ENCODE data around the gene GDF11. TPM values are rescaled to one million over a fixed set of nuclear protein-coding genes. Genes with fewer than 3 reads are reported as not detected.

The GDF11 gene
- total RNA-seq: 1.4 and 5.9 TPM in 2 replicates

DNA sequence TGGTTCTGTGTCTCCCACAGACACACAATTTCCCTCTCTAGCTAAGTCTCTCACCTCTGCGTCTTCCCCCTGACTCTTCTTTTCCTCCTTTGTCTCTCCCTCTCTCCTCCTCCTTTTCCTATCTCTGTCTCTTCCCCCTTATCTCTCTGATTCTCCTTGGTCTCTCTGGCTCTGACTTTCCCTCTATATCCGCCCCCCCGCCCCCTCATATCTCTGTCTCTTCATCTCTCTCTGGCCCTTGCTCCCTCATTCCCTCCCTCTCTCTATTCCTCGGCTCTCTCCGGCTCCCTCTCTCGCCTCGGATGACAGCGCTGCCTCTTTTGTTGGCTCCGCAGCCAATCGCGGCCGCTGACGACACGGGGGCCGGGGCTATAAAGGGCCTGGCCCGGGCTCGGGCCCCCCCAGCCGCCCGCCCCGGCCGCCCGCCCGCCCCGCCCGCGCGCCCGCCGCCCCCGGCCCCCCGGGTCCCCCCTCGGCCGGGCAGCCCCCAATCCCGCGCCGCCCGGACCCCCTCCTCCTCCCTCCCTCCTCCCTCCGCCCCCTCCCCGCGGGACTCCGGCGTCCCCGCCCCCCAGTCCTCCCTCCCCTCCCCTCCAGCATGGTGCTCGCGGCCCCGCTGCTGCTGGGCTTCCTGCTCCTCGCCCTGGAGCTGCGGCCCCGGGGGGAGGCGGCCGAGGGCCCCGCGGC is at the start of gene GDF11:
Gene GDF11, plus strand, starts transcription at position 404 of the 687 bp plus-strand sequence. Its CDS starts 195 bp downstream, at position 599.
- peak; percentile 75 for DNase-seq

DNA sequence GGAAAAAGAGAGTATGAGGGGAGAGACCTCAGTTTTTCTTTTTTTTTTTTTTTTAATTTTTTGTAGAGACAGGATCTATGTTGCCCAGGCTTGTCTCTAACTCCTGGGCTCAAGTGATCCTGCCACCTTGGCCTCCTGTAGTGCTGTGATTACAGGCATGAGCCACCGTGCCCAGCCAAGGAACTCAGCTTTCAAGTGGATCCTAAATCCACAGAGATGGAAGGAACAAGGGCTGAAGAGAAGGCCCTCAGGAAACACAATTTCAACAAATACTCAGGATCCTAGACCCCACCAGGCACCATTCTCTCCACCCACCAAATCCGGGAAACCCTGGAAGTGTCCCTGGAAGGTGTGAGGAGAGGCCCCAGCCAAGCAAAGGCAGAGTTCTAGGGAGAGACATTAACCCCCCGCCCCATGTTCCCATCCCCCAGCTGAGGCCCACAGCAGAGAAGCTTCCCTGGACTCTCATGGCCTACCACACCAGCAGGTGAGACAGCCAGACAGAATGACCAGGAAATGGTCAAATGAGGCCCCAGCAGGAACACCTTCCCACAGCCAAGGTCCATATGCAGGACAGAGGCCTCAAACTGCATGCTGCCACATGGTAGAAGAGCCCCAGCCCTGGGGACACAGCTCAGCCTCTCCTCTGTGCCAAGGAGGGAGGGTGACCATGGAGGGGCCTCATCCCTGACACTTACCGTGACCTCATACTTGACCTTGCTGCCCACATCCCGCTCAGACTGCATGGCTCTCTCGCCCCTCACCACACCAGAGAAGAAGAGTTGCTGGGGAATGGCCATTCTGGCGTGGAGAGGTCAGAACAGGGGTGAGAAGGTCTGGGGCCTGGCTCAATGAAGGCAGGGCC is 49.4 kb upstream of the GDF11 start:
- no peak for DNase-seq

DNA sequence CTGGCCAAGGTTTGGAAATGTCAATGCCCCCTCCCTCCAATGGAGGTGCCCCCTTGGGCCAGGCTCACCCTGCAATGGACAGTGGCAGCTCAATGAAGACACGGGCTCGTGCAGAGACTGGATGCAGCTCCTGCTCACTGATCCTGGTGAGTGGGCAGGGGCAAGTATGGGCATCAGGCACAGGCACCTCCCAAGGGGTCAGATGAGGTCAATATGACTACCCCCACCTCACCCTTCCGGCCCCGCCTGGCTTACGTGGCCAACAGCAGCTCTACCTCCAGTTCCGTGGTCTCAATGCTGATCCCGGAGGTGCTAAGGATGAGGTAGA is 48.8 kb upstream of the GDF11 start:
- no peak for DNase-seq

DNA sequence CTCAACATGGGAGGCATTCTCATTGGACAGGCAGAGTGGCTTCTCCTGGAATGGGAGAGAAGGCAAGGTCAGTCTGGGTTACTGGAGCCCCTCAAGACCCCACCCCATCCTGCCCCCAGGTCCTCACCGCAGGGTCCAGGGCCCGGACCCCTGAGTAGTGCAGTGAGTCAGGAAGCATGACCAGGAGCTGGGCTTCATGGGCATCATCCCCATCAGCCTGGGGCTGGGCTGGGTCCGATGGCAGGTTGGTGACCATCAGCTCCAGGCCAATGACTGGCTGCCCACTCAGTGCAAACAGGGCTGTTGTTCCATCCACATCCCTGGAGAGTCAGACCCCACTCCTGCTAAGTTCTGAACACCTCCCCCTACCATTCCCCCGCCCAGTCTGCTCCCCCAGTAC is 48.3 kb upstream of the GDF11 start:
- DNase-seq: no peak

DNA sequence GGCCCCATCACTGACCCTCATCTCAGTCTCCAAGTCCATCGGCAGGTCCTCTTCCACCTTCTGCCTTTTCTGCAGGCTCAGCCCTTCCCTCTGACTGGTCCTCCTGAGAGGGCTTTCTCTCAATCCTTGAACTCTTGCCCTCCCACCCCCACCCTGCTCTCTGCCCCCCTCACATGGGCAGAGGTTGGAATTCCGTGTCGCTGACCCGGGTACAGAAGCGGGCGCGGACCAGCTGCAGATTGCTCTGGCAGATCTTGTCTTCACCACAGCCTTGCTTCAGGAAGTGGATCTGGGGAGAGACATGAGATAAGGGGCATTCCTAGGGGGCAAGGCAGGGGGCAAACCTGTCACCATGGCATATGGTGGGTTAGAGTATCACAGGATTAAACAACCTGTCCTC is 47.6 kb upstream of the GDF11 start:
- no peak for DNase-seq

DNA sequence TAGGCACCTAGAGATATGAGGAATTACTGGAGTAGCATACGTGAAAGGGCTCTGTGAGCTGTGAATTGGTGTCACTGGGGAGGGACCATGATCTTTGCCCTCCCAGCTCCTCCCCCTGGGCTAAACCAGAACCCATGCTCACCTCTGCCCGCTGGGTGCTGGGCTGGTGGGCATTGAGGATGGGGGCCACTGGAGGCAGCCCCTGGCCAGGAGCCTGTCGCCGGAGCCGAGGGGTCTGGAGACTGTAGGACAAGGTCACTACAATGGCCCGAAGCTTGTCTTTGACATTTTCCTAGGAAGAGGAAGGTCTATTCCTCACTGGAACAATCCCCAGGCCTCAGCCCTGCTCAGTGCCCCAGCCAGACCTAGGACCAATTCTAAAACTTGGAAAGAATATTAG is 46.8 kb upstream of the GDF11 start:
- no peak for DNase-seq

DNA sequence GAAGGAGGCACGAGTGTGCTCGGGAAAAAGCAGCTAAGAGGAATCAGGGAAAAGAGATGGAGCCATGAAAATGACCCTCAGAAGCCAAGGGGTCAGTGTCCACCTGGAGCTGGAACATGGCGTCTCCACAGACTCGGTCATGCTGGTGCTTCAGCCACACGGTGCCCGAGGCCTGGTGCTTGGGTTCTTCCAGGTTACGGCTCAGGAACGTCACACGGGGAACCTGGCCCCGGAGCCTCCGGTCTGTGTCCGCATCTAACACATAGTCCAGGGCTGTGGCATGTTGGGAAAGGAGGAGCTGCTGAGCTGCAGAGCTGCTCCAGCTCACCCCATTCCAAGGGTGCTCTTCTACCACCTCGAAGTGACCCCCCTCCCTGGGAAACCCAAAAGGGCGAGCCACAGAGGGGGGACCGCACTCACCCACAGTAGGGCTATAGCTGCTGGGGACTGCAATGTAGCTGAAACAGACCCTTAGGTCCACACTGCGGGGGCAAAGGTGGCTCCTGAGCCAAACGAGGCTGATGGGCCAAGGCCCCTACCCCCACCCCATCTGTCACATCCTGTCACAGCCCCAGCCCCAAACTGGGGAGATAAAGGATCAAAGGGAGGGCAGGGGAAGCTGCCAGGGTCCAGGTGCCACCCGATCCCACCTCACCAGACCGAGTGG is 46.0 kb upstream of the GDF11 start:
- no peak for DNase-seq

DNA sequence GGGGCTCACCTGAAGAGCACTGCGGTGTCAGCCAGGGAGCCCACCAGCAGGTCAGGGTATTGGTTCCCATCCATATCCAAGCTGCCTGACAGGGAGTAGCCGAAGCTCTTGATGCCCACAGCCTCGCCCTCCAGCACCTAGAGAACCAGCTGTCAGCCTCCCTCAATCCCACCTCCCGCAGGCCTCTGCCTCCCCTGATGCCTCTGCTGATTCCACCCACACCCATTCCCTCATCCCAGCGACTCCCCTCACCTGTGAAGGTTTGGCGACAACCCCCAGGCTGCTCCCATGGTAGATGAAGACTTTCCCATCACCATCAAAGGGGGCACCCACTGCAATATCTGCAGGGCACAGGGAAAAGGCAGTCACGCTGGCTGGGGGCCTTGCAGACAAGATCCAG is 45.2 kb upstream of the GDF11 start:
- no peak for DNase-seq

DNA sequence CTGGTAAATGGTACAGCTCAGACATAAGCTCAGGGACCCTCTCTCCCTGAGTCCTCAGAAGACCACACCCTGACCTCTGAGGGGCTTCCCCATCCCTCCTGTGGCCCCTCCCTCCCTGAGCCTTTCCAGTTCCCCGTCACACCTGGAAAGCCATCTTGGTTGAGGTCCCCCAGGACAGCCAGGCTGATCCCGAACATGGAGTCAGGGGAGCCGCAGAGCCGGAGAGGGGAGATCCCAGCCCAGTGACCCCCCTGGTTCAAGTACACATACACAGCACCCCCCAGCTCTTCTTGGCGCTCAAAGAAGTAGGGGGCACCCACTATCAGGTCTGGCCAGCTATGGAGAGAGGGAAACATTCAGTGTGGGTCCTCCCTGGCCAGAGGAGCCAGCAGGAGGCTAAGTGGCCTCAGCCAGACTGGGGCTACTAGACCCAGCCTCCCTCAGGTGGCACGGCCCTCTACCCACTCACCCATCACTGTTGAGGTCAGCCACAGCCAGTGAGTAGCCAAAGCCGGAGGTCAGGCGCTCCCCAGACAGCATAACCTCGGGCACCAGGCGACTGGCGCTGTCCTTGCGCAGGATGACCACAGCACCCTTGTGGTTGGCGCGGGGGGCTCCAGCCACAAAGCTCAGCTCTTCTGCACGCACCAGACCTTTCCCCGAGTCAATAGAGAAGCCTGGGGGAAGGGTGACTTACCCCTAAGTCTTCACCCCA is 44.5 kb upstream of the GDF11 start:
- DNase-seq: no peak

DNA sequence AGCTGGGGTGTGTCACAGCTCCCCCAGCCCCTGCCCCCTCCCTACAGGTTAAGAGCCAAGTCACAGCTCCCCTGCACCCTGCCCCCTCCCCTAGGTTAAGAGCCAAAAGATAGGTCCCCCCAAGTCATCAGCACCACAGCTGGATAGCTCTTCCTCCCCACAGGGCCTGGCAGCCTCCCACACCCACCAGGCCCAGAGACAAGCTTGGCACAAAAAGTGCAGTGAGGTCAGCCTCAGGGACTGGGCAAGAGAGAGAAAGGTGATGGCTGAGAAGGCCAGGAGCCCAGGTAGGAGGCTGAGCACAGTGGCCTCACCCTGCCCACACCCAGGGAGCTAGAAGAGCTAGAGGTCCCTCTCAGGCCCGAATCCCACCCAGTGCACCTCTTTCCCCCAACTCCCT is 44.0 kb upstream of the GDF11 start:
- no peak for DNase-seq

DNA sequence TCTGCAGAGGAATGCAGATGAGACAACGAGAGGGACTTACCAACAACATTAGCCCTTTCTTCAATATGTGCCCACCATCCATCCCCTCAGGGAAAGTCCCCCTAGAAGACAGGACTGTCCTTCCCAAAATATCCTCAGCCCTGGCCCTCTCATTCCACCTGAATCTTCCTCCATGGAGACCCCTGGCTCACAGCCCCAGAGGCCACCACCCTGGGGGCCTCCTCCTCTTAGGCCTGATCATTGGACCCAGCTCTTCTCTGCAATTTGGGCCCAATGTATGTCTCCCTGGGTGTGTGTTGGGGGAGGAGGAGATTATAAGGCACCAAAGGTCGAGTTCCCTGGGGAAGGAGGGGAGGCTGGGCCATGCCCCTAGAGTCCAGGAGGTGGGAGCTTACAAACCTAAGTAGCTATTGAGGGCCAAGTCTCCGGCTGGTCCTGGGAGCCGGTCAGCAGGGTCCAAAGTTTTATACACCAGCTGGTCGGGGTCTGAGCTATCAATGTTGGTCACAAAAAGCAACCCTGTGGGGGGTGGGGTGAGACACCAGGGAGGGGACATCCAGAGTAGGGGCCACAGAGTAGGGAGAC is 43.4 kb upstream of the GDF11 start:
- no peak for DNase-seq

DNA sequence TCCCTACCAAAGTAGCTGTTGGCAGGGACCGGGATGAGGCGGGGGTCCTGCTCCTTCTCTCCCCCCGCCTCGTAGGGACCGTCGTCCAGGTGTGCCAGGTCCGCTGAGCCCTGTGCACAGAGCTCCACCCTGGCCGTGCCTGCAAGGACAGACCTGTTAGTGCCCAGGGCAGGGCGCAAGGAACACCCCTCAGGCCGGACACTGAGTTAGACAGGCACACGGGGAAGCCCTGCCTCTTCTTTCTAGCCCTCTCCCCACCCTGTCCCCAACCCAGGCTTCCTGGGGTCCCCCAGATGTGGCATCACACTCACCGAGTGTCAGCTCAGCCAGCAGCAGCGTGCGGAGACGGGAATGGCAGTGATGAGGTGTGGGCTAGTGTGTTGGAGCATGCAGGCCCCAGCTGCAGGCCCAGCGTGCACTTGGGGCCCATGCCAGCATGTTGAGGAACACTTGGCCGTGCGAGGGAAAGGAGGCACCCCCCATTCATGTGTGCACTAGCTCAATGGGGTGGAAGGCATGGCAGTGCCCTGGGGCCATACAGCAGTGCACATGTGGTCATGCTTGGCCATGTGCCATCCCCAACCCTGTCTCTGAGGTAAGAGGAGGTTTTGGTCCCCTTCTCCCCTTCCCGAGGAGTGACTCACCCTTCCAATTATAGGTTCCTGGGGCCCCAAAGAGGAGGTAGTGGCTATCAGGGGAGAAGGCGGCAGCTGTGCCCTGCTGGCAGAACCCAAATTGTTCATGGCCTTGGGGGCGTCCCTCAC is 42.5 kb upstream of the GDF11 start:
- no peak for DNase-seq

DNA sequence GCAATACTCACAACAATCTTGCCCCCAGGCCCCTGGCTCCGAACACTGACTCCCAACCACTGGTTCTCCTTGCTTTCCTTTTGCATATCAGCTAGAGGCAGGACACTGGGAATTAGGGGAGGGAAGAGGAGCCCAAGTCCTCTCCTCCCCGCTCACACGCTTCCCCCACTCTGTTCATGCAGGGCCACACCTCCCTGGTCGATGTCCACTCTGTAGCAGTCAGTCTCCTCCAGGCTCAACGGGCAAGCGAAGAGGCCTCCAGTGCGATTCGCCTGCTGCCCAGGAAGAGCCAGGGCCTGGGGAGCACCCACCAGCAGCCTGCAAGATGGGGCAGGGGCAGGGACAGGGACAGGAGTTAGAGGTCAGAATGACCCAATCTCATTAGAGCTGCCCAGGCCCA is 40.1 kb upstream of the GDF11 start:
- DNase-seq: no peak

DNA sequence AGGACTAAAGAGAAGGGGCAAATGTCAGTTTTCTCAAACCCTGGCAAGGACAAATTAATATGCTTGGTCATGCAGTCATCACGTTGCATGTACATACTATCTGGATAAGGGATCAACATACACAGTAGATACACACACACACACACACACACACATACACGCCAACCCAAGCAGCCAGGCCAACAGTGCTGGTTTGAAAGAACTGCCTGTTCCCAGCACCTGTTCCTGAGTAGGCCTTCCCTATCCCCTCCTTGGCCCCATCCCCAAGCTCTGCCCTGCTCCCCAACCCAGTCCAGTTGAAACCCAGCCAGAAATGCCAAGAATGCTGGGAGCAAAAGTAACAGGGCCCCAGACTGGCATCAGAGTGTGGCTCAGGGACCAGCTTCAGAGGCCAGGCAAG is 39.6 kb upstream of the GDF11 start:
- no peak for DNase-seq

DNA sequence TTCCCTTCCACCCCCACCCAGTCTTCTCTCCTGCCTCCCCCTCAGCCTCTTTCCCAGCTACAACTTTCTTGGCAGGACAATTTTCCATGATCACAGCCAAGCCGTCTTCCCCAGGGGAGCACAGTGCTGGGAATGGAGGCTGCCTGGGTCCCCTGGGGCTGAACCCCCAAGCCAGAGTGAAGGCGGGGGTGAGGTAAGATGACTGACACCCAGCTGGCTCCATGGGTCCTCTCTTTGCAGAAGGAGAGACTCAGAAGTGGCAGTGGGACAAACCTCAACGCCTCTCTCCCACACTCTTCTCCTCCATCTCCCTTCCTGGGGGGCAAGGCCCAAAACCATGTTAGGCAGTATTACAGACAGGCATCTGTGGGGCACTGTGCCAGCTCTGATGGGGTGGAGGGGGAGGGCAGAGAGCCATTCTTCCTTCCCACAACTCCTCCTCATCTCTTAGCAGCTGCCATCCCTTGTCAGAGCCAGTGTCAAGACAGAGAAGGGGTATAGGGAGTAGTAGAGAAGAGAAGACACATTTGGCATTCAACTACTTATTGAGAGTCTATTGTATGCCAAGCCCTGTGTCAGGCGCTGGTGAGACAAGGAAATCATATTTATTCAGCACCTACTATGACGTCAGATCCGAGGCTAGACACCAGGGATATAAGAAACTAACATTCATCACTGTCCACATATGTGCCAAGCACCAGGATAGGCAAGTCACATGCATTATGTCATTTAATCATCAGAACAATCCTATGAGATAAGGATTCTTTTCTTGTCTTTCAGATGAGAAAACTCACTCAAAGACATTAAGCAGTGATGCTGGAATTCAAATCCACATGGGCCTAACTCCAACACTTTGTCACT is 38.8 kb upstream of the GDF11 start:
- no peak for DNase-seq

DNA sequence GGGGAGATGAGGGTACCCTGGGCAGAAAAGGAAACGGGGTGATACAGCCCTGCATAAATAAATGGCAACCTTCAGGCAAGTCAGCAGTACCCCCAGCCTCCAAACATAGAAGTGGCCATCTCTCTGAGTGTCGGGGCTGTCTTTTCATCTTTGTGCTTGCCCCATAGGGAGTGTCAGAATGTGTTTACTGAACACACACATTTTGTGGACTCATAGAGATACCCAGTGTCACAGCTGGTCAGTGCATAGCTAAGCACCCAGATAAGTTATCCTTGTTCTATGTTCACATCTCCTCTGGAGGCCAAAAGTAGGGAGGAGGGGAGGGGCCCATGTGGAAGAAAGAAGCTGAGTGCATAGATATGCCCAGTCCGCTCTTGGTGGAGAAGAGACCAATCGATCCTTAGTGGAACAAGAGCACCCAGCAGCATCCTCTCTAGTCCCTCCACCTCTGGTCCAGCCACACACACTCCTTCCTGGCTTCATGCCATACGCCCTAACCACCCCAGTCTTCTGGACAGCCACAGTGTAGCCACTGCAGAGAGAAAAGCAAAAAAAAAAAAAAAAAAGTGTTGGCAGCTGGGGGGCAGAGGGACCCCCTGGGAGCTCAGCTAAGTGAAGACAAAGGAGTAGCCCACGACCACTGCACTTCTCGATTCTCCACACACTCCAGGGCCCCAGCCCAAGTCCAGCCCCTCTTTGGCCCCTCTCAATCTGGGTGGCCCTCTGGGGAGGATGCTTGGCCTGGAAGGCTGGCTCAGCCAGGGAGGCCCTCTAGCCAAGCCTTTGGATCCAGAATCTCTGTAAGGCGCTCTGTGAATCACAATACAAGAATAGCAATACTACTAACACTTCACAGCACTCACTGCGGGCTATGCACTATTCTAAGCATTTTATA is 37.9 kb upstream of the GDF11 start:
- DNase-seq: no peak

DNA sequence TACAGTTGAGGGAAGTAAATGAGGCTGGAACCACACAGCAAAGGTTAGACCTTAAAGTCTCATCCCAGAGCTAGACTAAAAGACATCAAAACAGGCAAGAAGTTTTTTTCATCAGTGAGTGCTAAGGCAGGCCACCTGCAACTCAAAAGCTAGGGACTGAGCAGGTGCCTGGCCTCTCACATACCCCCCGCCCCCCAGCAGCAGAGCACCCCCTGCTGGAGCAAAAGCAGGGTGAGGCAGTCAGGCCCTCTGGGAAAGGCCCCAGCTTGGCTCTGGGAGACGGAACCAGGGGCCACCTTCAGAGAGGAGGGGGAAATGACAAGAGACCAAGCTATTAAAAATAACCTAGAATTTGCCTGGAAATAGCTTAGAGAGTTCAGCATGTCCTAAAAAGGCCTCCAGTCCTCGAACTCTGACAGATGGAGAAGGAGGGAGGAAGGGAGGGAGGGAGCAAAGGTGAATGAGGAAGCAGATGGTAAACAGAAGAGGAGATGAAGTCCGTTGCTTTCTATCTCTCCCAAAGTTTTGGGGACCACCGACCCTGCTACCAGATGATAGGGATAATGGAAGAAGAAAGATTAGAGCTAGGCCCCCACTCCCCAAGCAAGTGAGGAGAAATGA is 37.0 kb upstream of the GDF11 start:
- no peak for DNase-seq

DNA sequence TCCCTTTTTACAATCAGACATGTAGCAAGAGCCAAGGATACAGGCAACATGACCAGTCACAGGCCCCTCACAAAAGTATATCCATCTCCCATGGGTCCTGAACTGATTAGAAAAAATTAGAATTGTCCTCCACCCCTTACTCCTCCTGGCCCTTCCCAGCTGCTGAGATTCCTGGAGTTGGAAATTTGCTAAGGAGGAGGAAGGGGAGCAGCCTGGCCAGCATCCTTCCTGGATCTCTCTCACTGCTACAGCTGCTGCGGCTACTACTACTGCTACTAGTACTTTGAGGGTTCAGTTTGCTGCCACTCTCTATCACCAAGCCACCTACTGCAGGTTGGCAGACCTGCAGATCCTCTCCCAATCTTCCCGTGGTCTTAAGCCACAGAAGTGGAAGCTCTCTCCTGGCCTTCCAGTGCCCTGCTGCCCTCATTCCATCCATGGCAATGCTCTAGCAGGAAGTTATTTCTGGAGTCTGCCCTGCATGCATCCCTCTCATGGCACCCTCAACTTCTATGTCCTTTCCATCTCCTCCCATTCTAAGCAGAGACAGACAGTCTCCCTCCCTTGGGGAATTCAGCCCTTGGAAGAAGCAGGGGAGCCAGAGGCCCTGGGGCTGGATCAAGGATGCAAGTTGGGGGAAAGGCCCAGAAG is 36.2 kb upstream of the GDF11 start:
- no peak for DNase-seq

DNA sequence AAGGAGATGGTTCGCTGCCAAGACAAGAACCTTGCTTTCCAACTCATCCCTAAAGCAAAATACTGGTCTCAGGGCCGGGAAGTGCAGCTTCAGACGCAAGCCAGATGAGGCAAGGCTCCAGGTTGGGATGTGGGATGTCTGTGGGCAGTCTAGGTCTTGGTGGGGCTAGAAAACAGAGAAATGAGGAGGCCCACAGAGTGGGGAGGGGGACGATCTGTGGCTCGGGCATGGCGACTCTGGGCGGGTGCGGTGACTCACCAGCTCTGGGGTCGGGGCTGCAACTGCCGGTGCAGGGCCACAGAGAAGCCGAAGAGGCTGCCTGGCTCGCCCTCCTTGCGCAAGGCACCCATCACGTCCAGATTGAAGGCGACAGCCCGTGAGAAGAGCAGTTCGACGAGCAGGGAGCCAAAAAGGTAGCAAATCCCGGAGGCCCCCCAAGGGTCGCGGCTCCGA is 35.7 kb upstream of the GDF11 start:
- no peak for DNase-seq
